Activated CD4-positive, alpha-beta T cell treated with anti-CD3 and anti-CD28 coated beads, Interleukin-2, amount 10 ng/mL, durations not matched to agents 24 days and 14 days (primary cell): ENCODE results near the gene PTPRD. TPM values are rescaled to one million over a fixed set of nuclear protein-coding genes. Genes with fewer than 3 reads are reported as not detected.
A peak's percentile ranks its signal among the peaks of the same experiment; 100 is the strongest.

Experiments
- DNase-seq: peaks from one replicate; pipeline ENCODE4 v3.0.0; 2022
- H3K27ac Mint-ChIP-seq: one replicate; pipeline ENCODE4 v1.8.0; 2022; ENCODE audit warnings: mild to moderate bottlenecking, mixed read lengths
- H3K27me3 Mint-ChIP-seq: one replicate; pipeline ENCODE4 v1.8.0; 2022; ENCODE audit warnings: mixed read lengths
- H3K36me3 Mint-ChIP-seq: one replicate; pipeline ENCODE4 v1.8.0; 2022; ENCODE audit warnings: low read depth, mild to moderate bottlenecking, mixed read lengths
- H3K4me1 Mint-ChIP-seq: one replicate; pipeline ENCODE4 v1.8.0; 2021; ENCODE audit warnings: mixed read lengths
- H3K4me3 Mint-ChIP-seq: one replicate; pipeline ENCODE4 v1.8.0; 2022; ENCODE audit warnings: mild to moderate bottlenecking, moderate library complexity, mixed read lengths
- H3K9me3 Mint-ChIP-seq: one replicate; pipeline ENCODE4 v1.8.0; 2021; ENCODE audit warnings: mixed read lengths
- intact Hi-C: fragments of 100-400 bp; cut with micrococcal nuclease; formaldehyde crosslinking; loops from one replicate; pipeline ENCODE4 v1.15.1; 2023
- total RNA-seq: library from RNA; stranded (reverse); gene quantifications from 2 replicates; pipeline ENCODE4 v1.2.3, GENCODE V29; 2022

PTPRD gene
- total RNA-seq, 1 donor from 2014 or later: not detected

DNA sequence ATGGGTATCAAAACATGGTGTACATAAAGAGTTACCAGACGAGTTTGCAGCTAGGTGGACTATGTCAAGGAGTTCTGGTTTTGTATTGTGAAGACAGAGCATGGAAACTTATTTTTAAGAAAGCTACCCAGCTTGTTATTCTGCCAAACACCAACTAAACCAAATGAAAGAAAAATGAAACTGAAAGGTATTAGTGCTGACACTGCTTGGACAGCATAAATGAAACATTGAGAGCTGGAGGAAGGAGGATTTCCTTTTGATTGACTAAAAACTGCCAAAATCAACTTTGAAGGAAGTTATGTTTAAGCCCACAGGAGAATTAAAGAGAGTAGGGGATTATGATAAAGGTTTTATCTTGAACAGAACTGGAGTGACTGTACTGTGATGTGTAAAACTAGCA is 766.2 kb downstream of the PTPRD start:
- H3K9me3 Mint-ChIP-seq: no peaks in the 10 kb centered on the region
- H3K27ac Mint-ChIP-seq: peak overlapping the region; percentile 16
- intact Hi-C loops: no loop called here
- DNase-seq: no peak
- H3K4me1 Mint-ChIP-seq: peaks cover 6% of the 10 kb centered on the region
- H3K27me3 Mint-ChIP-seq: no peaks in the 10 kb centered on the region
- no peaks in the 10 kb centered on the region for H3K36me3 Mint-ChIP-seq
- peak overlapping the region; percentile 12 for H3K4me3 Mint-ChIP-seq

DNA sequence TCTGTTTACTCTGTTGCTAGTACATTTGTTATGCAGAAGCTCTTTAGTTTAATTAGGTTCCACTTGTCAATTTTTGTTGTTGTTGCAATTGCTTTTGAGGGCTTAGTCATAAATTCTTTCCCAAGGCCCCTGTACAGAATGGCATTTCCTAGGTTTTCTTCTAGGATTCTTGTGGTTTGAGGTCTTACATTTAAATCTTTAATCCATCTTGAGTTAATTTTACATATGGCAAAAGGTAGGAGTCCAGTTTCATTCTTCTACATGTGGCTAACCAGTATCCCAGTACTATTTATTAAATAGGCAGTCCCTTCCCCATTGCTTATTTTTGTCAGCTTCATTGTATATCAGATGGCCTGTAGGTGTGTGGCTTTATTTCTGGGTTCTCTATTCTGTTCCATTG is 792.4 kb downstream of the PTPRD start:
- no peaks in the 10 kb centered on the region for H3K27me3 Mint-ChIP-seq
- no peak for DNase-seq
- no peaks in the 10 kb centered on the region for H3K36me3 Mint-ChIP-seq
- no peak overlapping the region for H3K4me3 Mint-ChIP-seq
- intact Hi-C loops: no loop called here
- no peaks in the 10 kb centered on the region for H3K4me1 Mint-ChIP-seq
- H3K9me3 Mint-ChIP-seq: no peaks in the 10 kb centered on the region
- H3K27ac Mint-ChIP-seq: no peak overlapping the region

DNA sequence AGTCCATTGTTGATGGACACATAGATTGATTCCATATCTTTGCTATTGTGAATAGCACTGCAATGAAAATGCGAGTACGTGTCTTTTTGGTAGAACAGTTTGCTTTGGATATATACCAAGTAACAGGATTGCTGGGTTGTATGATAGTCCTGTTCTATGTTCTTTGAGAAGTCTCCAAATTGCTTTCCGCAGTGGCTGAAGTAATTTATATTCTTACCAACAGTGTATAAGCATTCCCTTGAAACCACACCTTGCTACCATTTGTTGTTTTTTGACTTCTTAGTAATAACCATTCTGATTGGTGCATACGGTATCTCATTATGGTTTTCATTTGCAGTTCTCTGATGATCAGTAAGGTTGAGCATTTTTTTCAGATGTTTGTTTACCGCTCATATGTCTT is 792.9 kb downstream of the PTPRD start:
- no peak overlapping the region for H3K27ac Mint-ChIP-seq
- DNase-seq: no peak
- intact Hi-C loops: no loop called here

DNA sequence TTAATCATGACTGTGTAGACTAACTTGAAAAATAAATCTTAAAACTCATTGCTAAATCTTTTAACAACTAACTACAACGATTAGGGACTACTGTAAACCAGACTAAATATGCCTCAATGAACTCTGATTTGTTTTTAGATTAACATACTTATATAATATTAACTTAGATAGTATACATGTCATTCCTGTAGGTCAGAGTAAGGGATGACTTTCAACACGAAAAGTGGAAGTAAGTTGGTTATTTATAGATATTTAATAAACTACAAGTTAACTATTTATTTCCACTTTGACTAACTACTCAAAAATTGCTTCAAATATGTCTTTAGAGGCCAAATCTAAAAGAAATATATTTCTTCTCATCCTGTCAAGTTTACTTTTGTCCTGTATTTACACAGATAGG is 795.6 kb downstream of the PTPRD start:
- no peaks in the 10 kb centered on the region for H3K9me3 Mint-ChIP-seq
- intact Hi-C loops: no loop called here
- H3K4me1 Mint-ChIP-seq: no peaks in the 10 kb centered on the region
- H3K36me3 Mint-ChIP-seq: no peaks in the 10 kb centered on the region
- no peak for DNase-seq
- no peak overlapping the region for H3K27ac Mint-ChIP-seq
- no peak overlapping the region for H3K4me3 Mint-ChIP-seq
- no peaks in the 10 kb centered on the region for H3K27me3 Mint-ChIP-seq

More for the DNA sequence above, 792.9 kb downstream of the PTPRD start:
- H3K9me3 Mint-ChIP-seq: no peaks in the 10 kb centered on the region
- H3K36me3 Mint-ChIP-seq: no peaks in the 10 kb centered on the region
- no peaks in the 10 kb centered on the region for H3K4me1 Mint-ChIP-seq
- H3K27me3 Mint-ChIP-seq: no peaks in the 10 kb centered on the region
- H3K4me3 Mint-ChIP-seq: no peak overlapping the region

DNA sequence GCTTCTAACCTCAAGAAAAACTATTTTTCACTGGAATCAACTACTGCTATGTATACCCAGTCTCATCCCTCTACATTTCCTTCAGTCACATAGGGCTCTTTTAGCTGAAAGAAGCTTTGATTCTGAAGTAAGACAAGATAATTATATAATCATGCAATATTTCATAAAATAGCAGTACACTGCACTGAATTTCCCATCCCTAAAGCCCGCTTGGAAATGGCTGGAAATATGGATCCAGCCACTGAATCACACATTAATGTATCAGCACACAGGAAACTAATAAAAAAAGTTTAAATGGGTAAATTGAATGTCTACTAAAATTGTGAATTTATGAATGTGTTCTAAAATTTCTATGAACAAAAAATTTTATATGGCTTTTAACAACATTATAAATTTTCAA is 808.7 kb downstream of the PTPRD start:
- H3K27ac Mint-ChIP-seq: no peak overlapping the region
- H3K9me3 Mint-ChIP-seq: no peaks in the 10 kb centered on the region
- no peak for DNase-seq
- no peaks in the 10 kb centered on the region for H3K36me3 Mint-ChIP-seq
- no peak overlapping the region for H3K4me3 Mint-ChIP-seq
- intact Hi-C loops: no loop called here
- no peaks in the 10 kb centered on the region for H3K27me3 Mint-ChIP-seq
- H3K4me1 Mint-ChIP-seq: no peaks in the 10 kb centered on the region

DNA sequence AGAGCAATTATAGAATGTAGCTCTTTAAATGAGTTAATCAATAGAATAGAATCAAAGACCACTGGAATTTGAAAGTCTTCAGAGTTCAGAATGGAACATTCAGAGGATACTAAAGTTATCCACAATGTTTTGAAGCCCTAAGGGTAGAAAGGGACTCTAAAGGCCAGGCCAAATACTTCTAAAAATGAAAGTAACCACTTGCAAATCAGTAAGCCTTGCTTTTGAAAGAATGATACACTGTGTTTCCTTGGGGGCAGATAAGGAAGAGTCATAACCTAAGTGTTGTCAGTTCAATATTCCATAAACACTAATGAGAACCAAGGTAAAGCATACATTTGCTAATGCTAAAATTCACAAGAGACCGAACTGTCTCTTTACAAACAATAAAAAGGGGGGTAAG is 813.5 kb downstream of the PTPRD start:
- Mint-ChIP-seq H3K9me3 (no peaks in the 10 kb centered on the region), H3K4me1 (no peaks in the 10 kb centered on the region), H3K4me3 (no peak overlapping the region), H3K27ac (no peak overlapping the region), H3K27me3 (no peaks in the 10 kb centered on the region), H3K36me3 (no peaks in the 10 kb centered on the region)
- no peak for DNase-seq
- intact Hi-C loops: no loop called here

DNA sequence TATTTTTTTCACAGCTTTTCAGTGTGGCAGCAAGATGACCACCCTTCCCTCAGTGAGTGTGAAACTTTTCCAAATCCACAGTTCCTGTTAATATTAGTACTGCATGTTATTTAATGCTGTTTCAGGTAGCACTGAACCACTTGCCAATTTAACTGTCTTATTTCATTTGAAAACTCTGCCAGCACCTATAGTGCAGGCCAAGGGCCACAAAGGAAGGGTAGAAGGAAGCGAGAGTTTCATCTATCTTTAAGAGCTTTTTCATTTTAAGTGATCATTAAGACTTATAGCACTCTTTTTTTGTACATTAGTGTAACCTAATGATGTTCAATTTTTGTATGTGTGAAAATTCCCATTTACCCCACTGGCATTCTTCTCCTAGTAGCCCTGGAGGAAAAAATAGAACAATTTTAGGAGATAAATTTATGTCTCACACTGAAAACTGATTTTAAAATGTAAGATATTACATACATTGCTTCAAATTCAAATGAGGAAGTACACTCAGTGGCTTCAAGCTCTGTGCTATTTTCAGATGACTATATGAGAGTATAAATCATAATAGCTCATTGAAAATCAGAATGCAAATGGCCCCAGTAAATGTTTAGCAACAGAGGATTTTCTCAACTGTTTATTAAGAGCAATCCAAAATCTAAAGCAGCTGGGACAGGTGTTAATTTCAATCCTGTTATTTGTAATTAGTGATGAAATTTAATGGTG is 820.5 kb downstream of the PTPRD start:
- Mint-ChIP-seq H3K4me3 (no peak overlapping the region), H3K27me3 (no peaks in the 10 kb centered on the region), H3K4me1 (no peaks in the 10 kb centered on the region), H3K27ac (no peak overlapping the region), H3K9me3 (no peaks in the 10 kb centered on the region), H3K36me3 (no peaks in the 10 kb centered on the region)
- intact Hi-C loops: no loop called here
- no peak for DNase-seq

DNA sequence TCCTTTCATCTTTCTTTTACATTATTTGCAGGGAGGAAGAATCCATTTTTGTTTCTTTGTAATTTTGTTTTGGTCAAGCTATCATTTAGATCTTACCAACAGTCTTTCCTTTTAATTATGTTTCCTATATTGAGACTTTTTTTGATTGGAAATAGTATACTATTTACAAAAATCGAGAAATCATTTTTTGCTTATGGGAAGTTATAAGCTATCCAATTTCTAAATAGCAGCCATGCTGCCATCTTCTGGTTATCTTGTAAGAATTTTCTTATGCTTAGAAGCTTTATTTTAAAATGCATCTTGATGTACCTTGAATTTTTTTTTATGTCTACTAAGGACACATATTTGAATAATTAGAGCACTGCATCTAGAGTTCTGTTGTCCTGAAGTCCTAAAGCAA is 821.2 kb downstream of the PTPRD start:
- intact Hi-C loops: no loop called here
- Mint-ChIP-seq H3K9me3 (no peaks in the 10 kb centered on the region), H3K27ac (no peak overlapping the region), H3K4me1 (no peaks in the 10 kb centered on the region), H3K27me3 (no peaks in the 10 kb centered on the region), H3K36me3 (no peaks in the 10 kb centered on the region), H3K4me3 (no peak overlapping the region)
- DNase-seq: no peak

DNA sequence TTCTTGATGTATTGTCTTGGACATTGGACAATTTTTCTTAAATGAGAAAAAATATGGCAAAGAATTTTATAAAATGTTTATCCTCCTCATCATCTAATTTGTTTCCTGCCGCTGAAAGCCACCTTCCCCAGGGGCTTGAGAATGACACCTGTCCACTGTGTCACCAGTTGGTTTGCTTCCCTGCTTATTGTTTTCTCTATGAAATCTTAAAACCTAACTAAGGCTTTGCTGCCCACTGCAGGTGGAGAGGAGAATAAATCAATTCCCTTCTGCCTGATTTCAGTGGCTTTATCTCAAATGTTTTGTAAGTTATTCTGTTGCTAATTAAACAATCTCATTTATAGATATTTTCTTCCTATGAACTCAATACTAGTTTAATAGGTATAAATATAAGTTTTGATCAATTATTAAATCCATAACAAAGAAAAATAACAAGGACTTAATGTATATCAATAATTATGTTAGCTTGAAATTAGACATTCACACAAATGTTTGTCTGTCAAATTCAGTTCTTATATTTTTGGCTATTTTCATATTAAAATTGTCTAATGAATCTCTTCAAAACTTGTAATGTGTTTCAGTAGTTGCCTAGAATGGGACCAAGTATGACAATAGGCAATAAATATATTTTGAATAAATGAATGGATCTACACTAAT is 822.5 kb downstream of the PTPRD start:
- no peaks in the 10 kb centered on the region for H3K36me3 Mint-ChIP-seq
- no peak overlapping the region for H3K27ac Mint-ChIP-seq
- H3K4me3 Mint-ChIP-seq: no peak overlapping the region
- intact Hi-C loops: no loop called here
- peak; percentile 57 for DNase-seq
- no peaks in the 10 kb centered on the region for H3K27me3 Mint-ChIP-seq
- H3K4me1 Mint-ChIP-seq: no peaks in the 10 kb centered on the region
- no peaks in the 10 kb centered on the region for H3K9me3 Mint-ChIP-seq

DNA sequence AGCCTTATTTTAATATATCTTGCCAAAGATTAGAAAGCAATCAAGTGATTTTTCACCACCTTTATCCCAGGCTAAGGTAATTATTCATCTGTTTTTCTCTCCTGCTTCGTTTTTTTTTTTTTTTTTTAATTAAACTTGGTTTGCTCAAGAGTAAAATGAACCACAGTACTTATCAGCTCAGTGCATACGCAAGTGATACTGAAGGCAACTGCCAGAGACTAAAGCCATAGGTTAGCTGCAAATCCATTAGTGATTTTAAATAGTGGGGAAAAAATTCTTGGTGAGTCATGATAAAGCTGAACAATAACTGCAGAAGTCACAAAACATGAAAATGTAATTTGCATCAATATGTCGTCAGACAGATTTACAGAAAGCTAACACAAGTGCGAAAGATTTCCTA is 829.1 kb downstream of the PTPRD start:
- H3K4me1 Mint-ChIP-seq: no peaks in the 10 kb centered on the region
- H3K27me3 Mint-ChIP-seq: no peaks in the 10 kb centered on the region
- intact Hi-C loops: no loop called here
- H3K9me3 Mint-ChIP-seq: no peaks in the 10 kb centered on the region
- DNase-seq: no peak
- no peak overlapping the region for H3K4me3 Mint-ChIP-seq
- no peak overlapping the region for H3K27ac Mint-ChIP-seq
- no peaks in the 10 kb centered on the region for H3K36me3 Mint-ChIP-seq

DNA sequence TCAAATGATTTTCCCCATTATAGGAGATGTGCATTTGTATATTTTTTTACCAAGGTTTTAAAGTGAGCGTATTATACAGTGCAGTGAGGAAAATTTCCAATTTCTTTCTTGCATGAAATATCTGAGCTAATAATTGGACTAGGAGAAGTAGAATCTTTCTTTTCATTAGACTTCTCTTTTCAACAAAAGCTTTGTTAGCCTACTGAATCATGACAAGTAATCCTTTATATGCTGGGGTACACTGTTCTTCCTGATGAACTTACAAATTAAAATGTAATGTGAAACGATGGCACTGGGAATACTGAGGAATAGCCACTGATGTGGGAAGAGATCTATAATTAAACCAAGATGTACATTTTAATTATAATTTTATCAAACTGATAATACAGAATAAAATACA is 829.6 kb downstream of the PTPRD start:
- intact Hi-C loops: no loop called here
- no peaks in the 10 kb centered on the region for H3K36me3 Mint-ChIP-seq
- DNase-seq: no peak

DNA sequence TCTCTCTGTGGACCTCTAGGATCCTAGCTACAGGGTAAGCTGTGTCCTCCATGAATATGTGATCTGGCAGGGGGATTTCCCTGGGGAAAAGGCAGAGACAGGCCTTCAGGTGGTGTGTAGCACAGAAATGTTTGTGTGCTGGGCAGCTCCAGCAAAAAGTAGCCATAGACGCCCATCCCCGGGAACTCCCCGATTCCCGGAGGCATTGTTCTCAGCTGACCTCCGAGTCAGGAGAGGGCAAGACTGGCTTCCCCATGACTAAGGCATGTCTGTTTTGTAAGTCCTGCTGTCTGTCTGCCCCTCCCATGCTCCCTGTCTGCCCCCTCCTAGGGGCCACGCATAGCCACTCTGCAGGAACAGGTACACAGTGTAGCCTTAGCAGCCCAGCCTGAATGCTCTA is 834.5 kb downstream of the PTPRD start:
- intact Hi-C loops: no loop called here
- no peak overlapping the region for H3K4me3 Mint-ChIP-seq
- H3K4me1 Mint-ChIP-seq: no peaks in the 10 kb centered on the region
- no peak for DNase-seq
- no peaks in the 10 kb centered on the region for H3K9me3 Mint-ChIP-seq
- no peaks in the 10 kb centered on the region for H3K27me3 Mint-ChIP-seq
- H3K27ac Mint-ChIP-seq: no peak overlapping the region
- no peaks in the 10 kb centered on the region for H3K36me3 Mint-ChIP-seq

More for the DNA sequence above, 829.6 kb downstream of the PTPRD start:
- Mint-ChIP-seq H3K4me1 (no peaks in the 10 kb centered on the region), H3K4me3 (no peak overlapping the region), H3K9me3 (no peaks in the 10 kb centered on the region), H3K27me3 (no peaks in the 10 kb centered on the region), H3K27ac (no peak overlapping the region)

DNA sequence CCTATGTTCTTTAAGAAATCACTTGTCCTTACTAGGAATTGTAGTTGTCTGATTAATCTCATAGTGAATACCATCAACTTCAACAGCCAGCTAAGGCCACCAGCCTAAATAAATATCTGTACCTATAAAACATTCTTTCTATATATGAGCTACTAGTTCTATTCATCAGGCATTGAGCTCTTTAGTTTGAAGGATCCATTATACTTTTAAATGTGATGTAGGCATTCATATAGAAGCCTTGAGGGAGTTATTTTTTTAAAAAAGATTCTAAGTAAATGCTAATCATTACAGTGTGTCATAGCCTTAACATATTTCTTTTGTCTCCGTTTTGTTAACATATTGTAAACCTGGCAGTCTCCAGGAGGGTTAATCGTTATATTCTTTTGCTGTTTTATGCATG is 838.3 kb downstream of the PTPRD start:
- H3K27me3 Mint-ChIP-seq: no peaks in the 10 kb centered on the region
- intact Hi-C loops: no loop called here
- DNase-seq: no peak
- no peak overlapping the region for H3K27ac Mint-ChIP-seq
- H3K36me3 Mint-ChIP-seq: no peaks in the 10 kb centered on the region
- H3K9me3 Mint-ChIP-seq: no peaks in the 10 kb centered on the region
- H3K4me1 Mint-ChIP-seq: no peaks in the 10 kb centered on the region
- H3K4me3 Mint-ChIP-seq: no peak overlapping the region

DNA sequence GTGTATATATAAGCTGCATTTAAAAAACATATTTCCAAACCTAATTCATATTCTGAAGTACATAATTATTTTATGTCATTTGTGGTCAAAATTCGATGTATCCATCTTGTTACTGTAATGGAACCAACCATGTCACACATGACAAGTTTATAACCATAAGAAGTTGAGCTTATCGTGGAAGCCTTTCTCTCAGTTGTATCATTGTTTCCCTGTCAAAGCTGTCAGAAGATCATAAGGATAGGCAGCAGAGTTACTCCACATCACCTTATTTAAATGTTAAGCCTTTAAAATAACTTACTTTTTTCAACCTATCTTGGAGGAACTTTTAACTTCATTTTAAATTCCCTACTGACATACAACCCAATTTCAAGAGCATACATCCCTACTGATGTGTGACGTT is 841.5 kb downstream of the PTPRD start:
- no peak for DNase-seq
- Mint-ChIP-seq H3K27ac (no peak overlapping the region), H3K27me3 (no peaks in the 10 kb centered on the region), H3K9me3 (no peaks in the 10 kb centered on the region), H3K36me3 (no peaks in the 10 kb centered on the region), H3K4me1 (no peaks in the 10 kb centered on the region), H3K4me3 (no peak overlapping the region)
- intact Hi-C loops: no loop called here

DNA sequence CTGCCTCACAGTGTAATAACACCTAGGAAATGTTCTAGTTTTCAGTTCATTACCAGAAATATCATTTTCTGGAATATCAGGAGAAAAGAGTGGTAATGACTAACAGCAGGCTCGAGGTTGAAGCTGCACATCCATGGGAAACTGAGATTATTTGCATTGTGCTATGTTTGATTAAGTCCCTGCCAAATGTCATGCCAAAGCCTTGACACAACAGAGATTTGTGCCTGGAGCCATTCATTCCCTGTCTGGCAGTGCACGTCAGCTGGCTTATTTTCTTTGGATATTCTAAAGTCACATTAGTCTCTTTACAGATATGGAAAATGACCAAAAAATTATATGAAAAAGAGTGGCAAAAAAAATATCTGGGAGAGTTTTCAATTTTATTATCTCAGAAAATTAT is 848.0 kb downstream of the PTPRD start:
- intact Hi-C loops: no loop called here

More for the DNA sequence above, 848.0 kb downstream of the PTPRD start:
- H3K4me3 Mint-ChIP-seq: no peak overlapping the region
- no peak overlapping the region for H3K27ac Mint-ChIP-seq
- no peaks in the 10 kb centered on the region for H3K27me3 Mint-ChIP-seq
- no peaks in the 10 kb centered on the region for H3K4me1 Mint-ChIP-seq
- no peaks in the 10 kb centered on the region for H3K36me3 Mint-ChIP-seq
- DNase-seq: no peak
- H3K9me3 Mint-ChIP-seq: no peaks in the 10 kb centered on the region
